Activated CD4-positive, alpha-beta T cell treated with anti-CD3 and anti-CD28 coated beads, Interleukin-2, amount 10 ng/mL, durations not matched to agents 7 days and 5 days (primary cell): Measurements from ENCODE around the gene ICE2. TPM values are rescaled to one million over a fixed set of nuclear protein-coding genes. Genes with fewer than 3 reads are reported as not detected.
A peak's percentile ranks its signal among the peaks of the same experiment; 100 is the strongest.

ENCODE experiments used
- CTCF ChIA-PET: fragments of 350-600 bp; sonication (Branson Sonifier 250); formaldehyde crosslinking; loops from one replicate; lab custom pipeline; 2021; ENCODE audit warnings: antibody characterized with exemption; lab: Charles Lee
- POLR2A ChIA-PET: fragments of 350-600 bp; sonication (Branson Sonifier 250); formaldehyde crosslinking; loops from one replicate; lab custom pipeline; 2021; ENCODE audit warnings: antibody characterized with exemption; lab: Charles Lee
- DNase-seq: peaks from one replicate; pipeline ENCODE4 v3.0.0-alpha.2; 2020
- H3K27ac Mint-ChIP-seq: one replicate; pipeline ENCODE4 v1.8.0; 2021; ENCODE audit warnings: mild to moderate bottlenecking, moderate library complexity, mixed read lengths
- H3K27me3 Mint-ChIP-seq: one replicate; pipeline ENCODE4 v1.8.0; 2021; ENCODE audit warnings: mixed read lengths
- H3K36me3 Mint-ChIP-seq: one replicate; pipeline ENCODE4 v1.8.0; 2021; ENCODE audit warnings: low read depth, mixed read lengths
- H3K4me1 Mint-ChIP-seq: one replicate; pipeline ENCODE4 v1.8.0; 2021; ENCODE audit warnings: mixed read lengths
- H3K4me3 Mint-ChIP-seq: one replicate; pipeline ENCODE4 v1.8.0; 2021; ENCODE audit warnings: mild to moderate bottlenecking, moderate library complexity, mixed read lengths
- H3K9me3 Mint-ChIP-seq: one replicate; pipeline ENCODE4 v1.8.0; 2021; ENCODE audit warnings: mixed read lengths
- total RNA-seq, 2 experiments: library from RNA; stranded (reverse); gene quantifications; one replicate each; pipeline ENCODE4 v1.2.3, GENCODE V29; 2021

Gene ICE2
- total RNA-seq, 2 experiments from 2014 or later, result 70.0 to 77.7 TPM

- H3K27me3 Mint-ChIP-seq, result no peaks in the 10 kb centered on the region
- CTCF ChIA-PET, result interaction anchor here (1.0 kb wide), 1 partner anchor 418 kb away, joined by 3 read pairs; no protein-coding TSS in a partner anchor
- H3K27ac Mint-ChIP-seq, result no peak overlapping the region
- no peak for DNase-seq
- no peak overlapping the region for H3K4me3 Mint-ChIP-seq
- H3K9me3 Mint-ChIP-seq, result no peaks in the 10 kb centered on the region
- POLR2A ChIA-PET, result no interaction called here
- H3K36me3 Mint-ChIP-seq, result peaks cover 53% of the 10 kb centered on the region
- H3K4me1 Mint-ChIP-seq, result peaks cover 29% of the 10 kb centered on the region
Measured at GRCh38 chr15:60514261-60514881, 35.4 kb upstream of the ICE2 start.

- CTCF ChIA-PET, result no interaction called here
- H3K27me3 Mint-ChIP-seq, result no peaks in the 10 kb centered on the region
- peaks cover 55% of the 10 kb centered on the region for H3K36me3 Mint-ChIP-seq
- H3K9me3 Mint-ChIP-seq, result no peaks in the 10 kb centered on the region
- H3K27ac Mint-ChIP-seq, result no peak overlapping the region
- peaks cover 31% of the 10 kb centered on the region for H3K4me1 Mint-ChIP-seq
- DNase-seq, result no peak
- POLR2A ChIA-PET, result no interaction called here
- H3K4me3 Mint-ChIP-seq, result no peak overlapping the region
Measured at GRCh38 chr15:60513676-60514075, 34.7 kb upstream of the ICE2 start.

GRCh38 chr15:60512937-60513336 lies 34.0 kb upstream of the ICE2 start:
- Mint-ChIP-seq H3K27me3 (no peaks in the 10 kb centered on the region), H3K36me3 (peaks cover 53% of the 10 kb centered on the region), H3K27ac (no peak overlapping the region), H3K9me3 (no peaks in the 10 kb centered on the region), H3K4me3 (no peak overlapping the region), H3K4me1 (peaks cover 38% of the 10 kb centered on the region)
- DNase-seq, result no peak
- POLR2A ChIA-PET, result no interaction called here
- CTCF ChIA-PET, result interaction anchor here (0.7 to 1.0 kb wide), 2 partner anchors 16 to 375 kb away, joined by 3 read pairs; no protein-coding TSS in a partner anchor

GRCh38 chr15:60511351-60512031 lies 32.5 kb upstream of the ICE2 start:
- Mint-ChIP-seq H3K4me3 (no peak overlapping the region), H3K27me3 (no peaks in the 10 kb centered on the region), H3K9me3 (no peaks in the 10 kb centered on the region), H3K36me3 (peaks cover 56% of the 10 kb centered on the region), H3K27ac (peak overlapping the region; percentile 46), H3K4me1 (peaks cover 49% of the 10 kb centered on the region)
- ChIA-PET POLR2A (no interaction called here), CTCF (interaction anchor here (1.1 to 1.7 kb wide), 2 partner anchors 8 to 9 kb away, joined by 4 to 5 read pairs; no protein-coding TSS in a partner anchor)
- no peak for DNase-seq

GRCh38 chr15:60510006-60510405 lies 31.1 kb upstream of the ICE2 start:
- Mint-ChIP-seq H3K36me3 (peaks cover 63% of the 10 kb centered on the region), H3K27ac (no peak overlapping the region), H3K27me3 (no peaks in the 10 kb centered on the region), H3K9me3 (no peaks in the 10 kb centered on the region), H3K4me3 (no peak overlapping the region), H3K4me1 (peaks cover 49% of the 10 kb centered on the region)
- CTCF ChIA-PET, result interaction anchor here (0.6 to 1.9 kb wide), 5 partner anchors 11 to 1519 kb away, joined by 3 to 5 read pairs (median 3); no protein-coding TSS in a partner anchor
- no peak for DNase-seq
- POLR2A ChIA-PET, result no interaction called here

GRCh38 chr15:60509470-60509869 lies 30.5 kb upstream of the ICE2 start:
- Mint-ChIP-seq H3K4me1 (peaks cover 48% of the 10 kb centered on the region), H3K4me3 (no peak overlapping the region), H3K27ac (no peak overlapping the region), H3K27me3 (no peaks in the 10 kb centered on the region), H3K9me3 (no peaks in the 10 kb centered on the region), H3K36me3 (peaks cover 68% of the 10 kb centered on the region)
- DNase-seq, result no peak
- ChIA-PET CTCF (interaction anchor here (1.2 to 1.9 kb wide), 5 partner anchors 10 to 83 kb away, joined by 3 to 12 read pairs (median 4); no protein-coding TSS in a partner anchor), POLR2A (no interaction called here)

GRCh38 chr15:60508442-60508841 lies 29.5 kb upstream of the ICE2 start:
- H3K27me3 Mint-ChIP-seq, result no peaks in the 10 kb centered on the region
- peaks cover 48% of the 10 kb centered on the region for H3K4me1 Mint-ChIP-seq
- no peak overlapping the region for H3K4me3 Mint-ChIP-seq

GRCh38 chr15:60507596-60508424 lies 28.9 kb upstream of the ICE2 start:
- CTCF ChIA-PET, result interaction anchor here (0.8 to 2.0 kb wide), 13 partner anchors 8 to 424 kb away, joined by 3 to 12 read pairs (median 4); no protein-coding TSS in a partner anchor
- no peaks in the 10 kb centered on the region for H3K9me3 Mint-ChIP-seq
- POLR2A ChIA-PET, result no interaction called here
- H3K27me3 Mint-ChIP-seq, result no peaks in the 10 kb centered on the region
- H3K4me1 Mint-ChIP-seq, result peaks cover 48% of the 10 kb centered on the region
- peak; percentile 64 for DNase-seq
- H3K36me3 Mint-ChIP-seq, result peaks cover 64% of the 10 kb centered on the region
- H3K27ac Mint-ChIP-seq, result peak overlapping the region; percentile 67
- peak overlapping the region; percentile 8 for H3K4me3 Mint-ChIP-seq

More at GRCh38 chr15:60508442-60508841, 29.5 kb upstream of the ICE2 start:
- peak overlapping the region; percentile 67 for H3K27ac Mint-ChIP-seq
- POLR2A ChIA-PET, result no interaction called here
- DNase-seq, result no peak
- CTCF ChIA-PET, result interaction anchor here (0.8 to 1.9 kb wide), 11 partner anchors 8 to 424 kb away, joined by 3 to 12 read pairs (median 4); no protein-coding TSS in a partner anchor
- no peaks in the 10 kb centered on the region for H3K9me3 Mint-ChIP-seq
- peaks cover 62% of the 10 kb centered on the region for H3K36me3 Mint-ChIP-seq

- Mint-ChIP-seq H3K36me3 (peaks cover 47% of the 10 kb centered on the region), H3K9me3 (no peaks in the 10 kb centered on the region), H3K27ac (peak overlapping the region; percentile 9), H3K27me3 (no peaks in the 10 kb centered on the region), H3K4me1 (peaks cover 12% of the 10 kb centered on the region), H3K4me3 (no peak overlapping the region)
- DNase-seq, result no peak
- CTCF ChIA-PET, result interaction anchor here (0.6 to 2.6 kb wide), 4 partner anchors 12 to 81 kb away, joined by 3 to 12 read pairs (median 4); no protein-coding TSS in a partner anchor
- POLR2A ChIA-PET, result interaction anchor here (0.6 kb wide), 1 partner anchor 1471 kb away, joined by 3 read pairs; no protein-coding TSS in a partner anchor
Measured at GRCh38 chr15:60496853-60497252, 17.9 kb upstream of the ICE2 start.

- ChIA-PET CTCF (interaction anchor here (1.2 to 1.5 kb wide), 2 partner anchors 15 to 18 kb away, joined by 3 read pairs; no protein-coding TSS in a partner anchor), POLR2A (no interaction called here)
- Mint-ChIP-seq H3K4me3 (no peak overlapping the region), H3K36me3 (peaks cover 31% of the 10 kb centered on the region), H3K9me3 (no peaks in the 10 kb centered on the region), H3K27ac (no peak overlapping the region), H3K27me3 (no peaks in the 10 kb centered on the region), H3K4me1 (peaks cover 16% of the 10 kb centered on the region)
- DNase-seq, result no peak
Measured at GRCh38 chr15:60494108-60494507, 15.2 kb upstream of the ICE2 start.

GRCh38 chr15:60493166-60493565 lies 14.2 kb upstream of the ICE2 start:
- Mint-ChIP-seq H3K27ac (no peak overlapping the region), H3K27me3 (no peaks in the 10 kb centered on the region), H3K9me3 (no peaks in the 10 kb centered on the region), H3K4me3 (no peak overlapping the region), H3K36me3 (peaks cover 25% of the 10 kb centered on the region), H3K4me1 (peaks cover 16% of the 10 kb centered on the region)
- no peak for DNase-seq
- ChIA-PET POLR2A (no interaction called here), CTCF (interaction anchor here (0.7 to 0.8 kb wide), 2 partner anchors 15 to 24 kb away, joined by 4 read pairs; no protein-coding TSS in a partner anchor)

- H3K36me3 Mint-ChIP-seq, result peaks cover 10% of the 10 kb centered on the region
- no peak for DNase-seq
- H3K27me3 Mint-ChIP-seq, result no peaks in the 10 kb centered on the region
- ChIA-PET CTCF (no interaction called here), POLR2A (no interaction called here)
- peaks cover 15% of the 10 kb centered on the region for H3K4me1 Mint-ChIP-seq
- no peak overlapping the region for H3K4me3 Mint-ChIP-seq
- no peaks in the 10 kb centered on the region for H3K9me3 Mint-ChIP-seq
- no peak overlapping the region for H3K27ac Mint-ChIP-seq
Measured at GRCh38 chr15:60486742-60487141, 7.8 kb upstream of the ICE2 start.
